Activated CD4-positive, alpha-beta memory T cell treated with anti-CD3 and anti-CD28 coated beads, Interleukin-2, amount 10 ng/mL, durations not matched to agents 7 days and 5 days (primary cell): Measurements from ENCODE around the gene TIGD4. TPM values are rescaled to one million over a fixed set of nuclear protein-coding genes. Genes with fewer than 3 reads are reported as not detected.

Experiments used
- CTCF ChIA-PET: fragments of 350-600 bp; sonication (Branson Sonifier 250); formaldehyde crosslinking; loops from one replicate; lab custom pipeline; 2021; ENCODE audit warnings: antibody characterized with exemption, inconsistent platforms; lab: Charles Lee
- POLR2A ChIA-PET: fragments of 350-600 bp; sonication (Branson Sonifier 250); formaldehyde crosslinking; loops from one replicate; lab custom pipeline; 2021; ENCODE audit warnings: antibody characterized with exemption; lab: Charles Lee
- DNase-seq: peaks from one replicate; pipeline ENCODE4 v3.0.0-alpha.2; 2020
- H3K27ac Mint-ChIP-seq: one replicate; pipeline ENCODE4 v1.8.0; 2021; ENCODE audit warnings: mild to moderate bottlenecking, mixed read lengths
- H3K27me3 Mint-ChIP-seq: one replicate; pipeline ENCODE4 v1.8.0; 2021; ENCODE audit warnings: mixed read lengths
- H3K36me3 Mint-ChIP-seq: one replicate; pipeline ENCODE4 v1.8.0; 2021; ENCODE audit warnings: low read depth, mixed read lengths
- H3K4me1 Mint-ChIP-seq: one replicate; pipeline ENCODE4 v1.8.0; 2021; ENCODE audit warnings: mixed read lengths
- H3K4me3 Mint-ChIP-seq: one replicate; pipeline ENCODE4 v1.8.0; 2021; ENCODE audit warnings: mild to moderate bottlenecking, mixed read lengths
- H3K9me3 Mint-ChIP-seq: one replicate; pipeline ENCODE4 v1.8.0; 2021; ENCODE audit warnings: mixed read lengths
- total RNA-seq, 2 experiments: library from RNA; stranded (reverse); gene quantifications; one replicate each; pipeline ENCODE4 v1.2.3, GENCODE V29; 2021

TIGD4 gene
- total RNA-seq, 2 experiments from 2014 or later: 0.13 to 0.35 TPM

DNA sequence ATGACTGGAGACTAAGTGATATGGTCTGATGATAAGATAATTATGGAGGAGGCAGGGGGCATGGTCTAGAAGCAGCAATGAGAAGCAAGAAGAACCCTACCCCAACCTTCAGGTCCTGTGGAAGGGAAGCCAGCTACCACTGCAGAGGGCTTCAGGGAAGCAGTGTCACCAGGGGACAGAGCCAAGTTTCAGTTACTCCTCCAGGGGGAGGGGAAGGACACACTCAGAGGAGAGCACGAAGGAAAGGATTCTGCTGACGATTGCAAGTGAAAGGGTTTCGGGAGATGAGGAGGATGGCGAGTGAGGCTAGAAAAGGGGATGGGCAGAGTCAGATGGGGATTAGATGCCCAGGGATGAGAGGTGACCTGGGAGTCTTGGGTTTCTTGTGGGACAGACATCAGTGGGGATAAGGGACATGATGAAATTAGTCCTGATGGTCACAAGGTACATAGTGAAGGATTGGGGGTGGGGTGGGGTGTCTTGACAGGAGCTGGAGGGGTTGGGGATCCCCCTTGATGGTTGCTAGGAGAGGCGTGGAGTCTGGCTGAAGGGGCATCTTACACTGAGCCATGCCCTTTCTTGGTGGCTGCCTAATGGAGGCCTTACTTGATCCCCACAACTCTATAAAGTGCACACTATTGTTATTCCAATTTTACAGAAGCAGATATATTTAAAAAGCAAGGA is 45.4 kb downstream of the TIGD4 start:
- Mint-ChIP-seq H3K9me3 (no peaks in the 10 kb centered on the region), H3K4me3 (no peak overlapping the region), H3K27ac (no peak overlapping the region), H3K27me3 (peaks cover 3% of the 10 kb centered on the region), H3K4me1 (peaks cover 12% of the 10 kb centered on the region), H3K36me3 (no peaks in the 10 kb centered on the region)
- ChIA-PET POLR2A (no interaction called here), CTCF (interaction anchor here (1.2 to 5.6 kb wide), 3 partner anchors 90 to 233 kb away, joined by 3 to 36 read pairs (median 8); no protein-coding TSS in a partner anchor)
- DNase-seq: no peak

DNA sequence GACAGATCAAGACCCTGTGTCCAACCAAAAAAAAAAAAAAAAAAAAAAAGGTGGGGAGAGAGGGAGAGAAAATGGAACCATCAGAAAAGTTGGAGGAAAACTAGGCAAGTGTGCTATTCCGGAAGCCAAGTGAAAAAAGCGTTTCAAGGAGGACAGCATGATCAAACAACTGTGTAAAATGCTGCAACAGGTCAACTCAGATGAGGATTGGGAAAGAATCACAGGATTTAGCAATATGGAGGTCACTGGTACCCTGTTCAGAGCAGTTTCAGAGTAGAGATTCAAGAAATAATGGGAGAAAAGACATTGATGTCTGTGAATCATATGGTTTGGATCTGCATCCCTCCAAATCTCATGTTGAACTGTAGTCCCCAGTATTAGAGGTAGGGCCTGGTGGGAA is 47.5 kb downstream of the TIGD4 start:
- DNase-seq: no peak
- Mint-ChIP-seq H3K4me1 (peaks cover 8% of the 10 kb centered on the region), H3K36me3 (no peaks in the 10 kb centered on the region), H3K4me3 (no peak overlapping the region), H3K27me3 (peaks cover 3% of the 10 kb centered on the region), H3K9me3 (no peaks in the 10 kb centered on the region), H3K27ac (no peak overlapping the region)
- POLR2A ChIA-PET: interaction anchor here (1.3 kb wide), 1 partner anchor 232 kb away, joined by 4 read pairs; no protein-coding TSS in a partner anchor
- CTCF ChIA-PET: interaction anchor here (1.5 to 5.6 kb wide), 2 partner anchors 231 kb away, joined by 8 to 36 read pairs; no protein-coding TSS in a partner anchor

DNA sequence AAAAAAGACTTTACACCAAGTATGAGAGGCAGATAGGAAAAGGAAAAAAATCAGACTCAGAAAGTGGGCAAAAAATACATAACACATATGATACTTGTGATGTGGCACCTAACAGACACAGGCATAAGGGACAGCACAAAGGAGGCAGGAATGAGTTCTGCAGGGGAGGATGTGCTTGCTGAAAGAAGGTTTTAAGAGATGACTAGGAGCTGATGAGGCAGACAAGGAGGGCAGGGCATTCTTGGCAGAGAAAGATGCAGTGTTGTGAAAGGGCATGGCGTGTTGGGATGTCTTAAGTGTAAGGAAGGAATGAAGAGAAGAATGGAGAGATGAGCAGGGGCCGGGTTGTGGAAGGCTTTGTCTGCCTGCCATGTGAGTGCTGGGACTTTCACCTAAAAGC is 50.1 kb downstream of the TIGD4 start:
- no peaks in the 10 kb centered on the region for H3K36me3 Mint-ChIP-seq
- no peaks in the 10 kb centered on the region for H3K27me3 Mint-ChIP-seq
- peaks cover 2% of the 10 kb centered on the region for H3K4me1 Mint-ChIP-seq
- no peak overlapping the region for H3K4me3 Mint-ChIP-seq
- CTCF ChIA-PET: no interaction called here
- H3K27ac Mint-ChIP-seq: no peak overlapping the region
- no peaks in the 10 kb centered on the region for H3K9me3 Mint-ChIP-seq
- no peak for DNase-seq
- POLR2A ChIA-PET: interaction anchor here (1.3 kb wide), 1 partner anchor 321 kb away, joined by 3 read pairs; no protein-coding TSS in a partner anchor

DNA sequence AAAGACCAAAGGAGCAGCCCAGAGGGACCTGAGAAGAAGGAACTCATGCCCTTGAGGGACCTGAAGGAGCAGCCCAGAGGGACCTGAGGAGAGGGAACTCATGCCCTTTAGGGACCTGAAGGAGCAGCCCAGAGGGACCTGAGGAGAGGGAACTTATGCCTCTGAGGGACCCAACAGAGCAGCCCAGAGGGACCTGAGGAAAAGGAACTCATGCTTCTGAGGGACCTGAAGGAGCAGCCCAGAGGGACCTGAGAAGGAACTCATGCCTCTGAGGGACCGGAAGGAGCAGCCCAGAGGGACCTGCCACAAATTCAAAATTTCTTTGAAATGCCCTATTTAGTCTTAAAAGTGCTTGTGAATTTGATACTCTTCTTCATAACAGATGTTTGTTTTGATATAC is 51.2 kb downstream of the TIGD4 start:
- H3K4me3 Mint-ChIP-seq: no peak overlapping the region
- H3K9me3 Mint-ChIP-seq: no peaks in the 10 kb centered on the region
- CTCF ChIA-PET: no interaction called here
- no peaks in the 10 kb centered on the region for H3K36me3 Mint-ChIP-seq
- DNase-seq: no peak
- POLR2A ChIA-PET: no interaction called here
- H3K27ac Mint-ChIP-seq: no peak overlapping the region
- H3K4me1 Mint-ChIP-seq: no peaks in the 10 kb centered on the region
- no peaks in the 10 kb centered on the region for H3K27me3 Mint-ChIP-seq

DNA sequence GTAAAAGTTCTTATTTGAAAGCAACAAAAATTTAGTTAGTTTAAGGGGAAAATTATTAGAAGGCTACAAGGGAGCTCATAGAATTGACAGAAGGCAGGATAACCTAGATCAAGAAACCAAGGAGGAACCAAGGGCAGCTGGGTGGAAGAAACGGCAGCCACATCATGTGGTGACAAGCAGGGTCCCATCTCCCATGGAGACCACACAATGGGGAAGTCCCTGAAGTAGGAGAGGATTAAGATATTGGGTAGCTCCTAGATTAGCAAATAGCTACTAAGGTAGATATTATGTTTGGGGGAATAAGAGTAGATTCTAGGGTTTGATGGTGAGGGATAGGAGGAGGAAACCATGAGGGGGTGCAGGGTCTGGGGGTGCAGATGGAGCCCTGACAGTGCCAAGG is 51.7 kb downstream of the TIGD4 start:
- no peak for DNase-seq
- CTCF ChIA-PET: no interaction called here
- Mint-ChIP-seq H3K4me3 (no peak overlapping the region), H3K27me3 (peaks cover 2% of the 10 kb centered on the region), H3K27ac (no peak overlapping the region), H3K9me3 (no peaks in the 10 kb centered on the region), H3K36me3 (no peaks in the 10 kb centered on the region), H3K4me1 (peaks cover 2% of the 10 kb centered on the region)
- POLR2A ChIA-PET: no interaction called here

- Mint-ChIP-seq H3K4me1 (peaks cover 2% of the 10 kb centered on the region), H3K4me3 (no peak overlapping the region), H3K27me3 (peaks cover 4% of the 10 kb centered on the region), H3K27ac (no peak overlapping the region), H3K36me3 (no peaks in the 10 kb centered on the region), H3K9me3 (no peaks in the 10 kb centered on the region)
- ChIA-PET POLR2A (no interaction called here), CTCF (no interaction called here)
- no peak for DNase-seq
These were observed 55.0 kb downstream of the TIGD4 start for GRCh38 chr4:152724494-152724893.

GRCh38 chr4:152723236-152723635 is 56.3 kb downstream of the TIGD4 start:
- no peak overlapping the region for H3K4me3 Mint-ChIP-seq
- peaks cover 2% of the 10 kb centered on the region for H3K4me1 Mint-ChIP-seq
- no peak overlapping the region for H3K27ac Mint-ChIP-seq
- H3K36me3 Mint-ChIP-seq: no peaks in the 10 kb centered on the region
- H3K9me3 Mint-ChIP-seq: no peaks in the 10 kb centered on the region
- no peak for DNase-seq
- ChIA-PET CTCF (no interaction called here), POLR2A (no interaction called here)
- peaks cover 6% of the 10 kb centered on the region for H3K27me3 Mint-ChIP-seq

GRCh38 chr4:152719801-152720556 is 59.6 kb downstream of the TIGD4 start:
- peaks cover 2% of the 10 kb centered on the region for H3K4me1 Mint-ChIP-seq
- H3K27me3 Mint-ChIP-seq: peaks cover 11% of the 10 kb centered on the region
- POLR2A ChIA-PET: no interaction called here
- CTCF ChIA-PET: interaction anchor here (1.4 kb wide), 1 partner anchor 219 kb away, joined by 5 read pairs; no protein-coding TSS in a partner anchor
- peaks cover 11% of the 10 kb centered on the region for H3K9me3 Mint-ChIP-seq
- H3K36me3 Mint-ChIP-seq: peaks cover 6% of the 10 kb centered on the region
- no peak for DNase-seq
- no peak overlapping the region for H3K27ac Mint-ChIP-seq
- no peak overlapping the region for H3K4me3 Mint-ChIP-seq

Other genes starting within 250 kb of the TIGD4 start
- 10 to 100 TPM; 59.8 to 66.8 TPM for gene FBXW7, start 243.6 kb downstream of the TIGD4 start, total RNA-seq
- 10 to 100 TPM; 47.1 to 50.0 TPM for gene TMEM154, start 99.7 kb downstream of the TIGD4 start, total RNA-seq
- gene ARFIP1, start 224 bp upstream of the TIGD4 start, total RNA-seq: 10 to 100 TPM; 15.5 to 16.3 TPM
- under 1 TPM; 0.05 to 0.15 TPM for gene FHDC1, start 156.6 kb upstream of the TIGD4 start, total RNA-seq